ENCODE measurements around the gene RAB4A.
"Not testable (repeated sequence)": the region's sequence is repeated elsewhere in the genome, so short reads cannot be mapped to it uniquely, and the experiment has no call there.

The RAB4A gene

DNA sequence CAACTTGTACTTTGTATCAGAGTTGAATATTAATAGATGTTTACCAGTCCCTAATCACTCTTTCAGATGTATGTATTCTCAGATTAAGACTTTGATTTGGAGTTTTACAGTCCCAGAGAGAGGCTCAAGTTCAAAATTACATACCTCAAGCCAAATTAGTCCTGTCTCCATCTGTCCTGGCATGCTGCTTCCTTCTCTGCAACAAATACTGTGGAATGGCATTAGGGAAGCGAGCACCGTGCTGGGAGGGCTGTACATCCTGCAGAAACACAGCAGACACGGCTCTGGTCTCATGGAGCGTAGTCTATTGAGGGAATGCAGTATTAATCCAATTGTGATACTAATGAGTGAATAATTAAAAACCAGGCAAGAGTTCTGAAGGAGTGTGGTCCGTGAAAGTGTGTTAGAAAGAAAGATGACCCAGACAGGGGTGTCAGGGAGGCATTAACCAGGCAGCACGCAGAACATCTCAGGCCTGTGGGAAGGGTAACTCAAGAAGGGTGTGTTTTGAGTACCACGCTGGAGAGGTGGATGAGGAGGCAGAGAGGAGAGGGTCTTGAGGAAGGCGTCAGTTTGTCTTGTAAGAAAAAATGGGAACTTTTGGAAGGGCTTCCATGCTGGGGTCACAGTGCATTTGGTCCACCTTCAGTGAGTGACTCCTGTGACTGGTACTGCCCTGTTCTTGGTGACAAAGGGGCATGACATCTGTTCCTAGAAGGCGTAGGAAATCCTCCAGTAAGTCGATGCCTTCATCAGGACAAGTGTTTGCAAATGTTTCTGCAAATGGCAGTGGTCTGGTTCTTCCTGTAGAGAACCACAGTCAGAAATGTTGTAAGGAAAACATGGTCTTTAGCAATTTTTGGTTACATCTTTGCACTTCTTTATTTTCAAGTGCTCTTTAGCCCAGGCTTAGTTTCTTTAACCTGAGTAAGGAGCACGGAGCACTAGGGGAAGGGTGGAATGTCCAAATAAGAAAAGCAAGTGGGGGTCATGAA, 1.6 kb downstream of the RAB4A start:
- DNase-seq (ENCODE audit: low read depth): no peak

DNA sequence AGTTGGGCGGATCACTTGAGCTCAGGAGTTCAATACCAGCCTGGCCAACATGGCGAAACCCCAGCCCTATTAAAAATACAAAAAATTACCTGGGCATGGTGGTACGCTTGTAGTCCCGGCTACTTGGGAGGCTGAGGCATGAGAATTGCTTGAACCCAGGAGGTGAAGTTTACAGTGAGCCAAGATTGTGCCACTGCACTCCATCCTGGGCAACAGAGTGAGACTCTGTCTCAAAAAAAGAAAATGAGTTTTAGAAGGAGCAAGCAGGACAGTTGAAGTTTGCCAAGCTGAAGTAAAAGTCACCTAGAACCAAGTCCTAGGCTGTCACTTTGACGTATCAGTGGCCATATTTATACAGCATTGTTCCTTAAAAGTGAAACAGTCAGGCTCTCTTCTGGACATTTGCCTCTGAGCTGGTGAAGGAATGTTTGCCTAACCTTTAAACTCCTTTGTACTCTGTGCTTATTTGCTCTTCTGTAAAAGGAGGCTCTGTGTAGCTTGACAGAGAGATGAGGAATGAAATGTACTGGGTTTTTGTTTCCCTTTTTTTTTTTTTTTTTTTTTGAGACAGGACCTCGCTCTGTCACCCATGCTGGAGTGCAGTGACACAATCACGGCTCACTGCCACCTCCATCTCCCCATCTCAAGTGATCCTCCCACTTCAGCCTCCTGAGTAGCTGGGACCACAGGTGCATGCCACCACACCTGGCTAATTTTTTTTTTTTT, 2.8 kb downstream of the RAB4A start:
- DNase-seq (ENCODE audit: low read depth): no peak

DNA sequence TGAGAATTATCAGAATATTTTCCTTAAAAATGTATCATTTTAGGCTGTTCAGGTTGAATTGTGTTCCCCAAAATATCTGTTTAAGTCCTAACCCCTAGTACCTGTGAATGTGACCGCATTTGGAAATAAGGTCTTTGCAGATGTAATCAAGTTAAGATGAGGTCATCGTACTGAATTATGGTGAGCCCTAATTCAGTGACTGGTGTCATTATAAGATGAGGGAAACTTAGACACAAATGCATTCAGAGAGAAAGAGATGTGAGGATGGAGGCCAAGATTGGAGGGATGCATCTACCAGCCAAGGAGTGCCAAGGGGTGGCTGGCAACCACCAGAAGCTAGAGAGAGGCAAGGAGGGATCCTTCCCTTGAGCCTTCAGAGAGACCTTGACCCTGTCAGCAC, 4.1 kb downstream of the RAB4A start:
- DNase-seq (ENCODE audit: low read depth): no peak

DNA sequence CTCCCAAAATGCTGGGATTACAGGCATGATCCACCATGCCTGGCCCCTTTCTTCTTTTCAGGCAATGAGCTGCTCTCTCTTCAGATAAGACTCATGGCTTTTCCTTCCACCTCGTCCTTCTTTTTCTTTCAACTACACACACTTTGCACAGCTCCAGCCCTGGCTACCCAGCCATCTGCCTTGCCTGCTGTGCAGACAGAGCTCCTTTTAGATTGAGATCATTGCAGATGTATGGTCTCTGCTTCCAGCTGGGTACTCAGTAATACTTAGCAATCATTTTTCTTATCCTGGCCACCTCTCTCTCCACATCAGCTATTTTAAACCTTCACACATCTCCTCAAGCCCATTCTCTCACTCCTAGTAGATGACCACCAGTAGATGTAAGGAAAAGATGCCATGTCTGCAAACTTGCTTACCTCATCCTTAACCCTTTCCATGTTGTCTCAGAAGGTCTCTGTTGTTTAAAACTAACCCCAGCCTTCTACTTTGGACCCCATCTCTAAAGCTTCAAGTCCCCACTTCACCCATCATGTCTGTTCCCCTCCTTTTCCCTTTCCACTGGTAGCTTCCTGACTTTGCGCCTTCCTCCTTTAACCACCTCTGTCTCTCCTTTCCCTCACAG, 7.3 kb downstream of the RAB4A start:
- DNase-seq (ENCODE audit: low read depth): no peak

DNA sequence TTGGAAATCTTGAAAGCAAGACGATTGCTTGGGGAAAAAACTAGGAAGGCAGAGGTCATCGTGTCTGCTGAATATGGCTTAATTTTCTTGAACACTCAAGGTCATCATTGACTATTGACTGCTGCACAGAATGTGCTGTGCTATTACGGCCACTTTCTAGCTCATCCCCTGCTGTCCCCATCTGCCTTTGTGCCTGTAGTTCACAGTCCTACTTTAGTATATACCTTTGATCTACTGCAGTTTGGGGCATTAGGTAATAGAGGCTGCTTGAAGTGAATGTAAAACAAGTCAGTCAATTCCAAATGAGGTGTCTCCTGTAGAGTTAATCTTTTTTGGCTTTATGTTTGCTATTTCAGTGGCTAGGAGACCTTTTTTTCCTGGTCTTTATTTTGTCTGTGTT, 8.3 kb downstream of the RAB4A start:
- no peak for DNase-seq (ENCODE audit: low read depth)

DNA sequence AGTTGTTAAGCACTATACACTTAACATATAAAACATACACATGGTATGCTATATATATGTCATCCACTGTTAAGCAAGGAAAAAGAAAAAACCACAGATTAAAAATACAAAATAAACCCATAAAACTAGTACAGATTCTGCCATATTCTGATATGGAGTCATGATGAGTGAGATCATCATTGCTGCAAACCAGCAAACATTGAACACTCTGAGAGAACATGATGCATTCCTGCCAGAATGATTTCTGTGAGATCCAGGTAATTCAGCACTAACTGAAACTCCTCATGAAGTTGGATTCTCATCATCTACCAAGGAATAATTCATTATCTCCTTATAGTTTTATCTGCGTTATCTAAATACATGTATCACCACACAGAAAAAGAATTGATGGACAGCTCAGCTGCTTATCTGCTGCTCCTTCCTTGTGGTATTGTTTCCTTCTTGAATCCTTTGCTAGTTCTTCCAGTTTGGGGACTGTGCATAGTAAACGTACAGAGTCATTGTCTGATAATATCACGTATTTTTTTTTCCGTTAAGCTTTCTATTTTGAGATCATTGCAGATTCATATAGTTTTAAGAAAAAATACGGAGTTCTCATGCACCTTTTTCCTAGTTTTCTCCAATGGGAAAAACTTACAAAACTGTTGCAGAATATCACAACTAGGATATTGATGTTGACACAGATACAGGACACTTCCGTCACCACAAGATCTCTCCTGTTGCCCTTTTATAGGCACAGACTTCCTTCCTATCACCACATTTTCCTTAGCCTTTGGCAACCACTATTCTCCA, 9.3 kb downstream of the RAB4A start:
- DNase-seq (ENCODE audit: low read depth): no peak

DNA sequence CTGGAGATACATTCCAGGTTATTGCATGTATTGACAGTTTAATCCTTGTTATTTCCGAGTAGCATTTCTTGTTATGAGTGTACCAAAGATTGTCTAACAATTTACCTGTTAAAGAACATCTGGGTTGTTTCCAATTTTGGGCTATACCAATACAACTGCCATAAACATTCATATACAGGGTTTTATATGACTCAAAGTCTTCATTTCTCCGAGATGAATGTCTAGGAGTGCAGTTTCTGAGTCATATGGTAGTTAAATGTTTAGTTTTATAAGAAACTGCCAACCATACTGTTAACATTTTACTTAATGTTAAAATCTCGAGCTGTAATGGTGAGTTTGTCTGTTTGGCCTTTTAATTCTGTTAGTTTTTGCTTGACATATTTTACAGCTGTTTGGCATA, 10.0 kb downstream of the RAB4A start:
- DNase-seq (ENCODE audit: low read depth): no peak

DNA sequence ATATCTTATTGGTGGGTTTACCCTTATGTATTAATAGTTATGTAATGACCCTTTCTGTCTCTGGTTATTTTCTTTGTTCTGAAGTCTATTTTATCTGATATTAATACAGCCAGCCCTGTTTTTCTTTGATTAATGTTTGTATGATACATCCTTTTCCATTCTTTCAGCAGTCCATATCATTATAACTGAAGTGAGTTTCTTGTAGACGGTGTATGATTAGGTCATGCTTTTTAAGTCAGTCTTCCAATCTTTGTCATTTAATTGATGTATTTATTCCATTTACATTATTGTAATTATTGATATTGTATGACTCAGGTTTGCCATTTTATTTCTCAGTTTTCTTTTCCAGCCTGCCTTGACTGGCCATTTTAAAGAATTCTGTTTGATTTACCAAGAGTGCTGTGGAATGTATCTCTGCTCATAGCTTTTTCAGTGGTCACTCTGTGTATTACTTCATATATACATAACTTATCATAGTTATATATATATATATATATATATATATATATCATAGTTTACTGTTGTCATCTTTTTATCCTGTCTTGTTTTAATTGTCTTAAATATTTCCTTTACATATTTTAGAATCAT, 10.5 kb downstream of the RAB4A start:
- DNase-seq (ENCODE audit: low read depth): no peak

DNA sequence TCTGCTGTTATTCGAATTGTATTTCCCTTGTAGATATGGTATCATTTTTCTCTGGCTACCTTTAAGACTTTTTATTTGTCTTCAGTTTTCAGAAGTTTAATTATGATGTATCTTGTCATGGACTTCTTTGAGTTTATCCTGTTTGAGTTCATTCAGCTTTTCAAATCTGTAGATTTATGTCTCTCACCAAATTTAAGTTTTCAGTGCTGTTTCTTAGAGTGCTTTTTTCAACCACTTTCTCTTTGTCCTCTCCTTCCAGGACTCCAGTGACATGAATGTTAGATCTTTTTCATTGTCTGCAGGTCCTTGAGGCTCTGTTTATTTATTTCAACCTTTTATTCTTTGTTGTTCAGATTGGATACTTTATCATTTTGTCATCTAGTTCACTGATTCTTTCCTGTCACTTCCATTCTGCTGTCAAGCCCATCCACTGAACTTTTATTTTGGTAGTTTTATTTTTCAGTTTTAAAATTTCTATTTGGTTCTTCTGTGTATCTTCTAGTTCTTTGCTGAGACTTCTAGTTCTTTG, 11.4 kb downstream of the RAB4A start:
- DNase-seq (ENCODE audit: low read depth): no peak

DNA sequence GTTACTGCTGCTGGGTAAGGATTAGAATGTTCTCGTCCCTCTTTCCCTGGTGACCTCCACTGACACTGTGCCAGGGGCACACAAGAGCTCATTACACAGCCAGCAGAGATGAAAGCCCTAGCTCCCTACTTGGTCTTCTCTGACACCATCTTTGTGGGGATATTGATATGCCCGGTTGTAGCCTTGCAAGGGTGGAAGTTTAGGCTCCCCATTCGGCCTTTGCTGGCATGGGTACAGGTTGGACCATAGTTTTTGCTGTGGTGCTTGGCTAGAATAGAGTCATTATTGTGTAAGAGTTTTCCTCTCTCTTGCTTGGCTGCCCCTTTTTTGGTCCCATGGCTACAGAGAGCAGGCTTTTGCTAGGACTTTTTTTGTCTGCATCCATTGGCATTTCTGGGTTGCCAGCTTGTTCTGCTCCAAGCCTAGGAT, 12.3 kb downstream of the RAB4A start:
- DNase-seq (ENCODE audit: low read depth): no peak

DNA sequence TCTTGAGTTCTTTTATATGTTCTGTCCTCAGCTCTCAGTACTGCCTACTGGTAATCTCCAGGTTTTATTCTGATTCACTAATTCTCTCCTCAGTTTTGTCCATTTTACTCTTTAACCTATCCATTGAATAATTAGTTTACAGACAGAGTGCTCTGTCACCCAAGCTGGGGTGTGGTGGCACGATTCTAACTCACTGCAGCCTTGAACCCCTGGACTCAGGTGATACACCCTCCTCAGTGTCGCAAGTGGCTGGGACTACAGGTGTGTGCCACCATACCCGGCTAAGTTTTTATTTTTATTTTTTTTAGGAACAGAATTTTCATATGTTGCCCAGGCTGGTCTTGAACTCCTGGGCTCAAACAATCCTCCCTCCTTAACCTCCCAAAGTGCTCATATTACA, 14.0 kb downstream of the RAB4A start:
- no peak for DNase-seq (ENCODE audit: low read depth)

DNA sequence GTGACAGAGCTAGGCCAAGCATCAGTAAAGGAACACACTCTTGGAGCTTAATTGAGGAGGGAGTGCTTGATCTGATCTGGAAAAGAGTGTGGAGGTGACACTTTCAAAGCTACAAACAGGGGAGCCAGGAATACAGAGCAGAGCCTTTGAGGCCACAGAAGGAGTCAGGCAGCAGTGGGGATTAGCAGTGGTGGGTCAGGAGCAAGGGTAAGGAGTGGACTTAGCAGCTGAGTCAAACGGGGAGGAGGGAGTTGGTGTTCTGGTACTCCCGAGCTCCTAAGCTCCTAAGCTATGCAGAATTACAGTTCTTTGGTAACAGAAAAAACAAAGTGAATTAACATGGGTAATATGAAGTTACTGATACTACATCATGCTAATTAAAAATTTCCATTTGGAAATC, 14.5 kb downstream of the RAB4A start:
- DNase-seq (ENCODE audit: low read depth): no peak

DNA sequence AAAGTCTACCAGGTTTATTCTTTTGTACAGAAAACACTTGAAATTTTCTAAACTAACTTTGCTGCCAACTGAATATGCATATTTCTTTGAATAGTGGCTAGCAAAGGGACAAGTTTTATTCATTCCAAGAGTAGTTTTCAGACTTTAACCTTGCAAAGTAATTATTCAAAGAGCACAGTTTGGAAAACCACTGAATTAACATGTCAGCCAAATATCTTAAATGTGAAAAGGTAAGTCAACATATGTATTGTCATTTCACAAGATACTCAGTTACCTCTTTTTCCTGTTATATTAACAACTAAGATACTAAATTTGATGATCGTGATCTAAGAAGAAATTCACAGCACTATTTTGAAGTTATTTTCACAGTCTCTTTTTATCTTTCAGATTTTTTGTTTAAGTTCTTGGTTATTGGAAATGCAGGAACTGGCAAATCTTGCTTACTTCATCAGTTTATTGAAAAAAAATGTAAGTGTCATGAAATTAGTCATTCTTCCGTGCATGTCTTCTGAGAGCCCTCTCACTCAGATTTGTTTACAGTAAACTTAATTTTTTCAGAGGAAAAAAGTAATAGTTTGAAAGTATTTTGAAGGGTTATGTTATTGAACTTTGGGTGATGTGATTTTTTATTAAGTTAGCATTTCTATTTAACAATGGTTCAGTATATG, 15.3 kb downstream of the RAB4A start:
- DNase-seq (ENCODE audit: low read depth): no peak

DNA sequence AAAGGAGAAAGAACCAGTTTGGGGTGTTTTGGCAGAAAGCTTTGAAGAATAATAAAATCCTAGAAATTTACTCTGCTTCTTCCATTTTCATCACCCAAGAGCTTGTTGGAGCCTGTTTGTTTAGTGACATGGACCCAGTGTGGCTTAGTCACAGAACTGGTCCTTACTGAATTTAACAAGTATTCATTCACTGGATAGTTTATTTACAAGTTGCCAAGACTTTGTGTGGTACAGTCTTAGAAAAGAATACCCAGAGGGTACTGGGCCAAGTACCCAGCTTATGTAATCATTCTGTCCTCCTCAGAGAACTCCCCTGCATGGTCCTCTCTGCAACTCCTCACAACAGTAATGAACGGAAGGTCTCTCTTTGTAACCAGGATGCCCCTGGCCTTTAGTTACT, 16.4 kb downstream of the RAB4A start:
- no peak for DNase-seq (ENCODE audit: low read depth)

DNA sequence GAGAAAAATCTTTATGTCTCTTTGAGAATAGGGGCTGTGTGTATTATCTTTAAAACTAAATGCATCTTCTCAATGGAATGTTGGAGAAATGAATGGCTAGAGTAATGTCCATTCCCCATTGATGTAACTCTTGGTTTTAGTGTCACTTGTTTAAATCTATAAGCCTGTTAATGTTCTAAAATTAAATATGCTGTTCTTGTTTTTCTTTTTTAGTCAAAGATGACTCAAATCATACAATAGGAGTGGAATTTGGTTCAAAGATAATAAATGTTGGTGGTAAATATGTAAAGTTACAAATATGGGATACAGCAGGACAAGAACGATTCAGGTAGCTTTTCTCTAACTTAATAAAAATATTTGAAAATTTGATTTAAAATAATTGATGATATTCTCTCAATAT, 17.6 kb downstream of the RAB4A start:
- DNase-seq (ENCODE audit: low read depth): no peak

DNA sequence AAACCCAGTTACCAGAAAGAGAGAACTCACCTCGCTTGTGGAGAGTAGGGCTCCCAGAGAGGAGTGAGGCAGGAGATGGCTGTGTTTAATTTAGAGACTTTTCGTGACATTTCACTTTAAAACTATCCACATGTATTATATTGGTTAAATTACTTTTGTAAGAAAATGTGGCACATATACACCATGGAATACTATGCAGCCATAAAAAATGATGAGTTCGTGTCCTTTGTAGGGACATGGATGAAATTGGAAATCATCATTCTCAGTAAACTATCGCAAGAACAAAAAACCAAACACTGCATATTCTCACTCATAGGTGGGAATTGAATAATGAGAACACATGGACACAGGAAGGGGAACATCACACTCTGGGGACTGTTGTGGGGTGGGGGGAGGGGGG, 20.8 kb downstream of the RAB4A start:
- DNase-seq (ENCODE audit: low read depth): not testable (repeated sequence)

DNA sequence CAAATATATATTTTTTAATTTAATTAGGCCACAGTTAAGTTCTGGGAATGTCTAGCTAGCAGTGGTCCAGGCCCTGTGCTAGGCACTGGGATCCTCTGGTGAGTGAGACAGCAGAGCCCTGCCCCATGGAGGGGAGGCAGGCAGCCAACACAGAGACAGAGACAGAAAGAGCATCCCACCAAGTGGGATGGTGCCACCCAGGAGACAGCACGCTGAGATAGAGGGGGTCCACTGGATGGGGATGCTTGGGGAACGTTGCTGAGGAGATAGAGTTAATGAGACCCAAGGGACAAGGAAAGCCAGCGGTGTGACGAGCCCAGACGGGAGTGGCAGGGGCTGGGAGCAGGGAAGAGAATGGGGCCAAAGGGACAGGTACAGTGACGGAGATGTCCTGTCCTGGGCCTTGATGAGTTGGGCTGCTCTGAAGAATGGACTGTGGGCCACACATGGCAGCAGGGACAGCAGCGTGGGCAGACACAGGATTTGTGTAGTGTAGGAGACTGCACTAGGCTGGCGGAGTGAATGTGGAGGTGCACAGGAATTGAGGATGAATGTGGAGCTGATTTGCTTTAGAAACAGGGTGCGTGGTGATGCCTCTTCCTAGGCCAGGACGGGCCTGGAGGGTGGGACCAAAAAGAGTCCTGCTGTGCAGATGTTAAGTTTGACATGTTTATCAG, 22.8 kb downstream of the RAB4A start:
- no peak for DNase-seq (ENCODE audit: low read depth)

DNA sequence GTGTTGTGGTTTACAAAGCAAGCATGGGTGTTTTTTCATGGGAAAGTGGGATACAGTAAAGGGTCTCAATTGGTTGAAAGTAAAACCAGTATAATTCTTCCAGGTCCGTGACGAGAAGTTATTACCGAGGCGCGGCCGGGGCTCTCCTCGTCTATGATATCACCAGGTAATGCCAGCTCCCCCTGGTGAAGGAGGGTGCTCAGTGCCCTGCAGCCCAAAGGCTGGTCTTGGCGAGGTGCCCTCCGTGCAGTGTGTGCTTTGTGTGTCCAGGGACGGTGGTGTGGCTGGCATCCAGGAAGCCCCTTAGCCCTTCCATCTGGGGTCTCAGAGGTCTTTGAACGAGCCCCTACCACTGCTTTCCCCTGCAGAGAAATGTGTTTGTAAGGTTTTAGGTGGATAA, 24.8 kb downstream of the RAB4A start:
- no peak for DNase-seq (ENCODE audit: low read depth)

DNA sequence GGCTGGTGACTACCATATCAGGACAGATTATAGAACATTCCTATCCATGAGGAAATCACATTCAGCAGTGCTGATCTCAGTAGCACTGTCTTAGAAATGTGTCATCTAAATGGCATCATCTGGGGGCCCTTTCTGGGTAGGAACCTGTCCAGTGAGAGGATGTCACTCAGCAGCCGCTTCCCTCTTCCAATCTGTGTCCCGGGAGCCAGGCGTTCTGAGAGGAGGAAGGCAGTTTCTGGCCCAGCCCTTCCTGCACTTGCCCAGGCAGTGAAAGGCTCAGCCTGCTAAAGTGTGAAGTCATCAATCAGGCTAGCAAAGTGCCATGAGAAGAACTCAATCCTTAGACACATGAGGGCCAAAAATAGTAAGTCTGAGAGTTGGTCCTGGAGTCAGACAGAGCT, 25.6 kb downstream of the RAB4A start:
- DNase-seq (ENCODE audit: low read depth): no peak

DNA sequence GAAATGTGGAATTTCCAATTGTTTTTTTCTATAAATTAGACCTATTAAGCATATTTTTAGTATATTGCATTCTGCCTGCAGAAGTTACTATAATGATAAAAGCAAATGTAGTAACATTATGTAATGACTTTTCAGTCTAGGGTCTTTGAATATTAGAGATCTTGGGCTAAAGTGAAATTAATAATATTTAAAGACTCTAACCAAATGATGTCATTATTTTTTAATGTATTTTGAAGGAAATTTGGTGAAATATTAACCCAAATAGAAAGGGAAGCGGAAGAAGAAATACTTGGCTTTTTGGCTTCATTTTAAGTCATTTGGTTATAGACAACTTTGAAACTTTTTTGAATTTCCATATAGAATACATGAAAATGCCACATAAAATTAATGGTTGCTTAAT, 26.8 kb downstream of the RAB4A start:
- DNase-seq (ENCODE audit: low read depth): no peak

All from stimulated activated CD8-positive, alpha-beta memory T cell treated with anti-CD3 and anti-CD28 coated beads, Interleukin-12 subunit alpha, Interleukin-12 subunit beta, amount 100 ng/mL, for 4 hours (primary cell).